Astrocyte (in vitro differentiated cells and primary cell): Measurements from ENCODE around the gene MLST8. TPM values are rescaled to one million over a fixed set of nuclear protein-coding genes. Genes with fewer than 3 reads are reported as not detected.
A peak's percentile ranks its signal among the peaks of the same experiment; 100 is the strongest.

Source experiments
- DNase-seq: peaks from one replicate; pipeline ENCODE4 v3.0.0-alpha.2; 2010; ENCODE audit warnings: low read depth
- FAIRE-seq: peaks from 2 replicates; lab custom pipeline; 2011; peaks lifted over from hg19 to GRCh38; lab: Jason Lieb, UNC
- H2AFZ ChIP-seq: 2 replicates; pipeline ENCODE4 v1.6.0; 2012; ENCODE audit warnings: low read depth, low read length, inconsistent platforms
- H3K27ac ChIP-seq: 2 replicates; pipeline ENCODE4 v1.5.1; 2011; ENCODE audit warnings: low read depth, low read length, inconsistent platforms
- H3K27me3 ChIP-seq: 2 replicates; pipeline ENCODE4 v1.6.0; 2011; ENCODE audit warnings: low read length, inconsistent platforms; ENCODE audit not compliant: insufficient read depth
- H3K36me3 ChIP-seq: 2 replicates; pipeline ENCODE4 v1.5.1; 2011; ENCODE audit warnings: low read length, inconsistent platforms; ENCODE audit not compliant: insufficient read depth
- H3K4me1 ChIP-seq: 2 replicates; pipeline ENCODE4 v1.5.1; 2011; ENCODE audit warnings: low read length, inconsistent platforms; ENCODE audit not compliant: insufficient read depth
- H3K4me2 ChIP-seq: 2 replicates; pipeline ENCODE4 v1.6.0; 2012; ENCODE audit warnings: low read length, inconsistent platforms
- H3K4me3 ChIP-seq: 2 replicates; pipeline ENCODE4 v1.5.1; 2011; ENCODE audit warnings: low read depth, mild to moderate bottlenecking, low read length, inconsistent platforms; ENCODE audit not compliant: insufficient read depth
- H3K79me2 ChIP-seq: 2 replicates; pipeline ENCODE4 v1.6.0; 2012; ENCODE audit warnings: mild to moderate bottlenecking, low read length, inconsistent platforms; ENCODE audit not compliant: insufficient read depth
- H3K9ac ChIP-seq: 2 replicates; pipeline ENCODE4 v1.6.0; 2012; ENCODE audit warnings: mild to moderate bottlenecking, low read length, inconsistent platforms
- H3K9me3 ChIP-seq: 2 replicates; pipeline ENCODE4 v1.5.1; 2012; ENCODE audit warnings: low read depth, mild to moderate bottlenecking, low read length, inconsistent platforms; ENCODE audit not compliant: insufficient read depth
- H4K20me1 ChIP-seq: 2 replicates; pipeline ENCODE4 v1.6.0; 2012; ENCODE audit warnings: low read length, inconsistent platforms; ENCODE audit not compliant: insufficient read depth
- H3K27ac Mint-ChIP-seq: one replicate; pipeline ENCODE4 v1.8.0; 2021; ENCODE audit warnings: mild to moderate bottlenecking, mixed read lengths; ENCODE audit not compliant: unreplicated experiment
- H3K27me3 Mint-ChIP-seq: one replicate; pipeline ENCODE4 v1.8.0; 2021; ENCODE audit warnings: low read depth, mixed read lengths; ENCODE audit not compliant: unreplicated experiment
- H3K36me3 Mint-ChIP-seq: one replicate; pipeline ENCODE4 v1.8.0; 2021; ENCODE audit warnings: low read depth, mixed read lengths; ENCODE audit not compliant: unreplicated experiment
- H3K4me1 Mint-ChIP-seq: one replicate; pipeline ENCODE4 v1.8.0; 2021; ENCODE audit warnings: low read depth, mixed read lengths; ENCODE audit not compliant: unreplicated experiment
- H3K4me3 Mint-ChIP-seq: one replicate; pipeline ENCODE4 v1.8.0; 2021; ENCODE audit warnings: mild to moderate bottlenecking, moderate library complexity, mixed read lengths; ENCODE audit not compliant: unreplicated experiment
- H3K9me3 Mint-ChIP-seq: one replicate; pipeline ENCODE4 v1.8.0; 2021; ENCODE audit warnings: mild to moderate bottlenecking, mixed read lengths; ENCODE audit not compliant: unreplicated experiment
- EZH2 ChIP-seq: IDR thresholded peaks from 2 replicates; pipeline ENCODE4 v1.6.1; 2012; ENCODE audit warnings: mild to moderate bottlenecking, low read length, inconsistent platforms; ENCODE audit not compliant: insufficient read depth
- total RNA-seq: library from RNA; stranded (reverse); gene quantifications from 2 replicates; pipeline ENCODE4 v1.2.1, GENCODE V29; 2021
- TF ChIP-seq, protein P1 (sequence below): IDR thresholded peaks from 2 replicates; pipeline ENCODE4 v1.5.1; 2011; ENCODE audit warnings: low read depth, mild to moderate bottlenecking, inconsistent platforms, low read length, moderate library complexity; ENCODE audit not compliant: insufficient read depth

Gene MLST8
- total RNA-seq, 1 donor from 2014 or later = 34.7 TPM

DNA sequence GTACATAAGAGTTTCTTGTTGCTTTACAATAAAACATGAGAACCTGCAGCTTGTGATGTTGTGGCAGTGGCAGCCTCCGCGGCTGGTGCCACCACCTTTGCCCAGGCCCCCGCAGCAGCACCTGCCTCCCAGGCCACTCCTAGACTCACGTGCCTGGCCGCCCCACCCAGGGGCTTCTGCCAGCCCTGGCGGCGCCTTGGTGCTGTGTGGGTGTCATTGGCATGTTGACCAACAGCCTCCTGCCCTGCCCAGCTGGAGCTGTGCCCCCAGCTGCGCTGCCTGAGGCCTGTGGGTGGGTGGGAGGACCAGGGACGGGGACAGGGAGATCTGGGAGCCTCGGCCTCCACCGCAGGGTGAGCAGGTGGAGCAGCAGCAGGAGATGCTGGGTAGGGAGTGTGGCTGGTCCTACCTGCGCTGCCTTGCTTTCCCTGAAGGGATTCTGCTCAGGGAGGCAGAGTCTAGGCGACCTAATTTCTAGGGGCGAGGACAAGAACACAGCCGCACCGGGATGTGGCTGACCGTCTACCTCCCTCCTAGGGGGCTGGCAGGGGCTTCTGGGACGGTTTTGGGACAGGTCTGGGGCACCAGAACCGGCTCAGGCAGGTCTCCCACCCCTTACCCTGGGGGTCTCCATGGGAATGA, 30.6 kb downstream of the MLST8 start:
- FAIRE-seq = no peak
- H3K27ac ChIP-seq = no peak overlapping the region

DNA sequence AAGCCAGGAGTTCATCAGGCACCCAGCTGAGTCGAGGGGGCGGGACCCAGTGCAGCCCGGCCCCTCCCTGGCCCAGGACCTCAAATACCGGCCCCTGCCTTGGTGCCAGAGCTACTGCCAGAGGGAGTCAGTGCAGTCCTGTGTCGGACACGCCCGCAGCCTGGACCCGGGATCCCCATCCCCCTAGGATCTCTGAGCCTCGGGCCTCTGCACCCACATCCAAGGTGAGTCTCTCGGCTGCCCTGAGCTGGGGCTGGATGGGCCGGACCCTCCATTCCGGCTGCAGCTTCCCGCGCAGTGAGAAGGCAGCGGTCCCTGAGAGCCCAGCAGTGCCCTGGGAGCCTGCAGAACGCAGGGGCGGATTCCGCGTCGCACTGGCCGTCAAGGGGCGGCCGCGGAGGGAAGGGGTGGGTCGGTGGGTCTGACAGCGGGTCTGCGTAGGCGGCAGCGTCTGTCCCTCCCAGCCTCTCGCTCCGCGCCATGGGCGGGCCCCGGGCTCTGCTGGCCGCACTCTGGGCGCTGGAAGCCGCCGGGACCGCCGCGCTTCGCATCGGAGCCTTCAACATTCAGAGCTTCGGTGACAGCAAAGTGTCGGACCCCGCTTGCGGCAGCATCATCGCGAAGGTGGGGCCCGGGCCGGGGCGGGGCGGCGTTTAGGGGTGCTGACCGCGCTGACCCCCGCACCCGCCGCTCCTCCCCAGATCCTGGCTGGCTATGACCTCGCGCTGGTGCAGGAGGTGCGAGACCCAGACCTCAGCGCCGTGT, 31.3 kb downstream of the MLST8 start, which contains the start of gene DNASE1L2:
Gene DNASE1L2 (plus strand): TSS at position 108 of the 765 bp plus-strand sequence. CDS start 373 bp downstream, at position 481.
- no peak for DNase-seq
- peak within 1 kb of the TSS; percentile 26 for H3K27ac Mint-ChIP-seq
- peak; percentile 35 for TF ChIP-seq EZH2
- TF ChIP-seq, protein P1, sequence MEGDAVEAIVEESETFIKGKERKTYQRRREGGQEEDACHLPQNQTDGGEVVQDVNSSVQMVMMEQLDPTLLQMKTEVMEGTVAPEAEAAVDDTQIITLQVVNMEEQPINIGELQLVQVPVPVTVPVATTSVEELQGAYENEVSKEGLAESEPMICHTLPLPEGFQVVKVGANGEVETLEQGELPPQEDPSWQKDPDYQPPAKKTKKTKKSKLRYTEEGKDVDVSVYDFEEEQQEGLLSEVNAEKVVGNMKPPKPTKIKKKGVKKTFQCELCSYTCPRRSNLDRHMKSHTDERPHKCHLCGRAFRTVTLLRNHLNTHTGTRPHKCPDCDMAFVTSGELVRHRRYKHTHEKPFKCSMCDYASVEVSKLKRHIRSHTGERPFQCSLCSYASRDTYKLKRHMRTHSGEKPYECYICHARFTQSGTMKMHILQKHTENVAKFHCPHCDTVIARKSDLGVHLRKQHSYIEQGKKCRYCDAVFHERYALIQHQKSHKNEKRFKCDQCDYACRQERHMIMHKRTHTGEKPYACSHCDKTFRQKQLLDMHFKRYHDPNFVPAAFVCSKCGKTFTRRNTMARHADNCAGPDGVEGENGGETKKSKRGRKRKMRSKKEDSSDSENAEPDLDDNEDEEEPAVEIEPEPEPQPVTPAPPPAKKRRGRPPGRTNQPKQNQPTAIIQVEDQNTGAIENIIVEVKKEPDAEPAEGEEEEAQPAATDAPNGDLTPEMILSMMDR = no peak
- H3K4me1 Mint-ChIP-seq = no peaks in the 10 kb centered on the region
- Histone ChIP-seq H3K4me2 (peak within 1 kb of the TSS; percentile 81), H4K20me1 (peaks cover 27% of the 10 kb centered on the region), H3K4me1 (peaks cover 10% of the 10 kb centered on the region), H2AFZ (no peak within 1 kb of the TSS), H3K9me3 (no peaks in the 10 kb centered on the region), H3K79me2 (no peaks in the 10 kb centered on the region), H3K27me3 (peaks cover 4% of the 10 kb centered on the region), H3K36me3 (peaks cover under 1% of the 10 kb centered on the region), H3K4me3 (peak within 1 kb of the TSS; percentile 17), H3K27ac (no peak within 1 kb of the TSS), H3K9ac (no peak within 1 kb of the TSS)
- peak within 1 kb of the TSS; percentile 20 for H3K4me3 Mint-ChIP-seq
- H3K27me3 Mint-ChIP-seq = no peaks in the 10 kb centered on the region
- H3K9me3 Mint-ChIP-seq = no peaks in the 10 kb centered on the region
- peaks cover 3% of the 10 kb centered on the region for H3K36me3 Mint-ChIP-seq
- no peak for FAIRE-seq

More for the DNA sequence above, 30.6 kb downstream of the MLST8 start:
- Histone ChIP-seq H3K9ac (no peak overlapping the region), H4K20me1 (peaks cover 33% of the 10 kb centered on the region), H3K4me2 (peak overlapping the region; percentile 81), H2AFZ (no peak overlapping the region), H3K4me1 (peaks cover 10% of the 10 kb centered on the region), H3K36me3 (peaks cover 4% of the 10 kb centered on the region), H3K79me2 (no peaks in the 10 kb centered on the region), H3K9me3 (no peaks in the 10 kb centered on the region), H3K4me3 (no peak overlapping the region), H3K27me3 (peaks cover 4% of the 10 kb centered on the region)
- no peak for DNase-seq
- Mint-ChIP-seq H3K9me3 (no peaks in the 10 kb centered on the region), H3K4me1 (no peaks in the 10 kb centered on the region), H3K36me3 (peaks cover 3% of the 10 kb centered on the region), H3K27me3 (no peaks in the 10 kb centered on the region), H3K27ac (peak overlapping the region; percentile 26), H3K4me3 (no peak overlapping the region)
- TF ChIP-seq EZH2 = no peak
- TF ChIP-seq, protein P1 = no peak
